SKM-1 treated with dmso at 0.1 percent for 144 hours (cell line): Measurements from ENCODE around the gene GLDC.
"Not testable (repeated sequence)": the region's sequence is repeated elsewhere in the genome, so short reads cannot be mapped to it uniquely, and the experiment has no call there.

ENCODE experiments used
- DNase-seq: peaks from one replicate; lab custom pipeline; 2025; ENCODE audit not compliant: unreplicated experiment; lab: John Stamatoyannopoulos, UW

Gene GLDC

GRCh38 chr9:6645355-6646292 lies at the start of gene GLDC:
Gene GLDC (minus strand): TSS chr9:6645729. CDS start chr9:6645499, 230 bp downstream.
- no peak for DNase-seq

GRCh38 chr9:6692881-6693361 lies 47.4 kb upstream of the GLDC start:
- no peak for DNase-seq

- DNase-seq: no peak
Measured at GRCh38 chr9:6692433-6692832, 46.9 kb upstream of the GLDC start.

- not testable (repeated sequence) for DNase-seq
Measured at GRCh38 chr9:6690675-6691070, 45.1 kb upstream of the GLDC start.

- DNase-seq: no peak
Measured at GRCh38 chr9:6689893-6690674, 44.6 kb upstream of the GLDC start.

GRCh38 chr9:6687180-6687579 lies 41.7 kb upstream of the GLDC start:
- DNase-seq: no peak

- DNase-seq: no peak
Measured at GRCh38 chr9:6686396-6686795, 40.9 kb upstream of the GLDC start.

GRCh38 chr9:6681957-6682501 lies 36.5 kb upstream of the GLDC start:
- no peak for DNase-seq

- peak; percentile 94 for DNase-seq
Measured at GRCh38 chr9:6681147-6681956, 35.8 kb upstream of the GLDC start.

GRCh38 chr9:6680797-6681146 lies 35.2 kb upstream of the GLDC start:
- peak; percentile 62 for DNase-seq

- DNase-seq: no peak
Measured at GRCh38 chr9:6677803-6678202, 32.3 kb upstream of the GLDC start.

- no peak for DNase-seq
Measured at GRCh38 chr9:6676254-6676921, 30.9 kb upstream of the GLDC start.

GRCh38 chr9:6675268-6675667 lies 29.7 kb upstream of the GLDC start:
- no peak for DNase-seq

- no peak for DNase-seq
Measured at GRCh38 chr9:6673326-6674025, 27.9 kb upstream of the GLDC start.

GRCh38 chr9:6672118-6672517 lies 26.6 kb upstream of the GLDC start:
- DNase-seq: no peak

- no peak for DNase-seq
Measured at GRCh38 chr9:6671416-6671815, 25.9 kb upstream of the GLDC start.

- no peak for DNase-seq
Measured at GRCh38 chr9:6669881-6670280, 24.4 kb upstream of the GLDC start.

GRCh38 chr9:6667633-6668280 lies 22.2 kb upstream of the GLDC start:
- DNase-seq: peak; percentile 8

- DNase-seq: no peak
Measured at GRCh38 chr9:6667080-6667479, 21.6 kb upstream of the GLDC start.
